HG03095 (cell line): ENCODE measurements around the gene DCAF7.

Experiments used
- ATAC-seq: cut with Tn5 transposase; IDR thresholded peaks from one replicate; pipeline ENCODE4 v1.9.1; 2021; ENCODE audit warnings: moderate library complexity; ENCODE audit not compliant: unreplicated experiment

DCAF7 gene

GRCh38 chr17:63579633-63580032 is 29.4 kb downstream of the DCAF7 start:
- no peak for ATAC-seq

GRCh38 chr17:63587770-63588169 is 37.5 kb downstream of the DCAF7 start:
- no peak for ATAC-seq

- ATAC-seq: no peak
These were observed 38.5 kb downstream of the DCAF7 start for GRCh38 chr17:63588797-63589196.

GRCh38 chr17:63589646-63590045 is 39.4 kb downstream of the DCAF7 start:
- no peak for ATAC-seq

GRCh38 chr17:63592797-63593196 is 42.5 kb downstream of the DCAF7 start:
- no peak for ATAC-seq

GRCh38 chr17:63595132-63595531 is 44.9 kb downstream of the DCAF7 start:
- no peak for ATAC-seq

GRCh38 chr17:63596856-63597586 is 46.7 kb downstream of the DCAF7 start:
- no peak for ATAC-seq

- no peak for ATAC-seq
These were observed 48.0 kb downstream of the DCAF7 start for GRCh38 chr17:63598281-63598680.

GRCh38 chr17:63600569-63601438 is 50.5 kb downstream of the DCAF7 start, which contains the start of gene TACO1:
TACO1 (plus strand) TSS chr17:63600895; CDS start chr17:63601084, 189 bp downstream.
- ATAC-seq: peak; percentile 83

GRCh38 chr17:63601439-63602371 is 51.4 kb downstream of the DCAF7 start:
- no peak for ATAC-seq

- ATAC-seq: no peak
These were observed 59.7 kb downstream of the DCAF7 start for GRCh38 chr17:63609816-63610573.

GRCh38 chr17:63610854-63611253 is 60.6 kb downstream of the DCAF7 start:
- no peak for ATAC-seq

GRCh38 chr17:63611354-63611753 is 61.1 kb downstream of the DCAF7 start:
- ATAC-seq: no peak

GRCh38 chr17:63613663-63614062 is 63.4 kb downstream of the DCAF7 start:
- ATAC-seq: no peak

GRCh38 chr17:63621229-63621683 is 71.0 kb downstream of the DCAF7 start:
- no peak for ATAC-seq

GRCh38 chr17:63621684-63622573 is 71.7 kb downstream of the DCAF7 start, which contains the start of gene MAP3K3:
MAP3K3 (plus strand) TSS chr17:63622417; CDS start chr17:63622760, 343 bp downstream.
- ATAC-seq: peak; percentile 94

GRCh38 chr17:63622574-63623390 is 72.5 kb downstream of the DCAF7 start:
- ATAC-seq: peak; percentile 20
